ENCODE results near the gene C17orf75. TPM values are rescaled to one million over a fixed set of nuclear protein-coding genes. Genes with fewer than 3 reads are reported as not detected.

Gene C17orf75
- total and polyA plus RNA-seq, 10 of the 15 experiments (the other 5 are each of a cell fraction or from before 2014, with no cell fraction given): 21.7 to 53.0 (median 27.3) TPM

GRCh38 chr17:32303781-32304288, 38.1 kb downstream of the C17orf75 start:
- POLR2A ChIA-PET: no interaction called here
- no peak for DNase-seq (ENCODE audit: low read depth, low spot score)
- H2AFZ ChIP-seq (ENCODE audit: control insufficient read depth, low read depth, low read length): no peak overlapping the region
- no TSS peak for BruUV-seq (replicated peaks)
- no peak overlapping the region for H3K4me2 ChIP-seq (ENCODE audit: control insufficient read depth, insufficient read depth)
- no peaks in the 10 kb centered on the region for H3K36me3 ChIP-seq (ENCODE audit: control insufficient read depth in 2 of 2, insufficient read depth in 2 of 2, low read length in 1 of 2)
- SMC1A ChIA-PET (ENCODE audit: uncharacterized antibody, unreplicated experiment): no interaction called here
- H4K20me1 ChIP-seq (ENCODE audit: control insufficient read depth, insufficient read depth): no peaks in the 10 kb centered on the region; the same call in 1 of the 2 replicates
- no peak for FAIRE-seq
- no peaks in the 10 kb centered on the region for H3K9me3 ChIP-seq (replicated peaks; ENCODE audit: control insufficient read depth, insufficient read depth, low read length)
- WGBS (ENCODE audit: insufficient coverage, insufficient replicate concordance, low lambda C conversion rate, missing lambda C conversion rate): 21% methylated on average over 2 of the region's 2 CpGs
- H3K9ac ChIP-seq (ENCODE audit: control insufficient read depth, insufficient read depth, low read length): no peak overlapping the region
- TF ChIP-seq PKNOX1 (IDR thresholded peaks at IDR 0.05) (no peak), POLR2AphosphoS5 (IDR thresholded peaks at IDR 0.05; ENCODE audit: low read length) (no peak), STAT3 (IDR thresholded peaks at IDR 0.05; ENCODE audit: low read depth, low read length) (no peak), MLLT1 (IDR thresholded peaks at IDR 0.05) (no peak), ZNF217 (IDR thresholded peaks at IDR 0.05) (no peak), CREM (IDR thresholded peaks at IDR 0.05; ENCODE audit: low read depth) (no peak), IRF5 (IDR thresholded peaks at IDR 0.05; ENCODE audit: borderline replicate concordance) (no peak), IKZF2 (IDR thresholded peaks at IDR 0.05) (no peak), PAX5 (IDR thresholded peaks at IDR 0.05; ENCODE audit: borderline replicate concordance, low read depth, low read length) (no peak), PML (IDR thresholded peaks at IDR 0.05; ENCODE audit: low read length) (no peak), ZNF622 (IDR thresholded peaks at IDR 0.05) (no peak), SMAD5 (IDR thresholded peaks at IDR 0.05; ENCODE audit: low read depth) (no peak)
- H3K27me3 ChIP-seq (replicated peaks in 1 of 2; ENCODE audit: control insufficient read depth in 2 of 2, insufficient read depth in 2 of 2, low read length in 1 of 2): peaks cover 0 to 7% of the 10 kb centered on the region in 2 experiments; a peak in 1 of 4 replicates
- no peaks in the 10 kb centered on the region for H3K79me2 ChIP-seq (ENCODE audit: control insufficient read depth, insufficient read depth, low read length)
- RAD21 ChIA-PET (ENCODE audit: unreplicated experiment): no interaction called here
- in situ Hi-C loops (cut with MboI) (no loop called here), intact Hi-C loops (cut with micrococcal nuclease; ENCODE audit: unreplicated experiment) (no loop called here)
- no peak overlapping the region for H3K4me3 ChIP-seq
- no peak overlapping the region for H3K27ac ChIP-seq (ENCODE audit: control insufficient read depth, insufficient read depth)
- H3K4me1 ChIP-seq (ENCODE audit: control insufficient read depth, insufficient read depth, low read length): no peaks in the 10 kb centered on the region
- CTCF ChIA-PET: no interaction called here
- no peak for ATAC-seq
